GM19238 (cell line): ENCODE data around the gene CELF2.

Experiments used
- DNase-seq: peaks from one replicate; pipeline ENCODE4 v3.0.0; 2011; ENCODE audit warnings: low spot score; ENCODE audit not compliant: insufficient read length

CELF2 gene

DNA sequence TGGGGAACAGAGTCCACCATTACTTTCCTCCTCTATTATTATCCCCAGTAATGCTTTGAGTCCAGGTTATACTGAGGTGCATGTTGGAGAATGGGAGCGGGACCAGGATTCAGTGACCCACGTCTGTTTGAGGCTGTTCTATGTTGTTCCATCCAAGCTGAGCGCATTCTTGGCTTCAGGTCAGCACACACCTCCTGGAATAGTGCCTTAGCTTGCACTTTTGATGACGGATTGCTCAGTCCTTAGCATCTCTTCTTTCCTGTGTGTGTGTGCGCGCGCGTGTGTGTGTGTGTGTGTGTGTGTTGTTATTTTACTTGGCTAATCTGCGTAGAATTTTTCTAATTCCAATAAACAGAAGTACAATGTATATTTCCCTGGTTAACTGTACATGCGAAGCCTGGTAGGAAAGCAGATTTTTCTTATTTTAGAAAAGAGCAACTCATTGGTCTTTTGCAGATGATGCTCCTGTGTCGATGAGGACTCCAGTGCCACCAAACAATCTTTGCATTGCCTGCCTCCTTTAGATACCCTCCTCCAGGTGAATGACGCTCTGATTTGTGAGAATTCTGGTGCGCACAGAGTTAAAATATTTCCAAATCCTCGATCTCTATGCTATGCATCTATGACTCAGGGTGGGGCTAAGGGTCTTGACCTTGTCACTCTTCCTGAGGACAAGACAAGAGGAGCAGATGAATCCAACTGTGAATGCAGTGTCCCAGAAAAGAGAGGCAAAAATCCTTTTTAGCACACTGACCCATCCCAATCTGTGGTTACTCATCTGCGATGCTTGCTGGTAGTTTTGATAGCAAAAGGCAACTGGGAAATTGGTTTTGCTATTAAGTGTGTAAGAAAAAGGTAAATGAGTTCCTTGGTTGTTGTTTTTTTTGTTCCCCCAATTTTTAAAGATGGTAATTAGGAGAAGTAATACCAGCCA, 13.3 kb upstream of the CELF2 start:
- DNase-seq = no peak

DNA sequence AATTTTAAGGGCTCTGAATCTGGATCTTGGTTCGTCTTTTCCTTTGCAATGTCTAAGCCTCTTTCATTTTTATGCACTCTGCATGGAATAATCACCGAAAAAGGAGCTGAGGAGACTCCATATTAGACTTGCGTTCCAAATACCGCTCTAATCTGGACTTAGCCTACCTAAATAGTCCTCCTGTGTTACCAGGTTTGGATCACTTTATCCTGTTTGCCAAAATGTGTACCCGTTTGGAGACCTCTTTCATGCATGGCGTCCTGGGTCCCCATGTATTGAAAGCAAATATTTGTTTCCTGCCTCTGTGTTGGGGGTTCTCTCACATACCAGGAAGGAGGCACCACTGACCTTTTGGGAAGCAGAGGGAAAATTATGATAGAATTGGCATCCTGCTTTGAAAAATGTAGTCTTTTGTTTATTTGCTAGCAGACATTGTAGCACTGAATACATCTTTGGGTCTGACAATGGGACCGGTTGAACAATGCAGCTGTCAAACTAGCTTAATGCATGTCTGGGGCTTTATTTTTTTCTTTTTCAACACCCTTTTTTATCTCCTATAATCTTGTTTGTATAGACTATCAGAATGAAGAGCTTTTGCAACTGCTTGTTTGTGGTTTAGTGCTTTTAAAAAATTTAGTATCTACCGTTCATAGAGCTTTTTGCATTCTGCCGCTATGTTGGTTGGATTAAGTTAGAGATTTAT, 11.8 kb upstream of the CELF2 start:
- DNase-seq = no peak

DNA sequence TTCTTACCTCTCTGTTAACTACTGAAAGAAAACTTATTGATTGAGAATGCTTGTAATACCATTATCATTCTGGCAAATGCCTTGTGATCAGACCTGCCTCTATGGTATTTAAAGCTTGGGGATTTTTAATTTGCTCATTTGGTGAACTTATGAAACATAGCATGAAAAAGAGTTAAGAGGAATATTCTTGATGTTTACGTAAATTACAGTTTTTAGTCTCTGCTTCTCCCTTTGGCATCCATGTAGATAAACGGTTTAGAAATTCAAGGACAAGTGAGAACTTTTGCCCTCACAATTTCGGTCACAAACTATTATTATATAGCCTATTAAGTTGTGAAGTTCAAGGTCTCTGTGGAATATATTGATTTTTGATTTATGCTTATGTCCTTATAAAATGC, 11.2 kb upstream of the CELF2 start:
- DNase-seq = no peak

DNA sequence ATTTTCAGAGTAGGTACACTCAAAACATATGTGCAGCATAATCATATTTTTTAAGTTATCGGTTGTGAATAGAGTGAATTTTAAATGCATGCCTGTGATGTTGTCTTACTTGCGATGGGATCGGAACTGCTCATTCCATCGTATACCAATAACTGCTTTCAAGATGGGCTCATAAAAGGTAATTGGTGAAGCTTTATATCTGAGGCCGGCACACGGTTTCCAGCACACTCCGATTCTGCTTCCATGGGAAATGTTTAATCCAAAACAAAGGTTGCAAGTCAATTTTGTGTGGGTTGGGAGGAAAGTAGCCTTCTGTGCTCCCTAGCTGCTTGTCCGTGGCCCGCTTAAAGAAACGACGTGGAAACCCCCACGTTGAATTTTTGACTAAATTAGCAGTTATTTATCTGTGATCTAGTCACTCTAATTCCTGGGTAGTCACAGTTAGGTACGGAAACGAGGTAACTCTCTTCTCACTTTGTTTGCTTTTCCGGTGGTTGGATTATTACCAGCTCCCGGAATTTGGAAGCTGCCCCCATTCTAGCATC, 10.1 kb upstream of the CELF2 start:
- no peak for DNase-seq

DNA sequence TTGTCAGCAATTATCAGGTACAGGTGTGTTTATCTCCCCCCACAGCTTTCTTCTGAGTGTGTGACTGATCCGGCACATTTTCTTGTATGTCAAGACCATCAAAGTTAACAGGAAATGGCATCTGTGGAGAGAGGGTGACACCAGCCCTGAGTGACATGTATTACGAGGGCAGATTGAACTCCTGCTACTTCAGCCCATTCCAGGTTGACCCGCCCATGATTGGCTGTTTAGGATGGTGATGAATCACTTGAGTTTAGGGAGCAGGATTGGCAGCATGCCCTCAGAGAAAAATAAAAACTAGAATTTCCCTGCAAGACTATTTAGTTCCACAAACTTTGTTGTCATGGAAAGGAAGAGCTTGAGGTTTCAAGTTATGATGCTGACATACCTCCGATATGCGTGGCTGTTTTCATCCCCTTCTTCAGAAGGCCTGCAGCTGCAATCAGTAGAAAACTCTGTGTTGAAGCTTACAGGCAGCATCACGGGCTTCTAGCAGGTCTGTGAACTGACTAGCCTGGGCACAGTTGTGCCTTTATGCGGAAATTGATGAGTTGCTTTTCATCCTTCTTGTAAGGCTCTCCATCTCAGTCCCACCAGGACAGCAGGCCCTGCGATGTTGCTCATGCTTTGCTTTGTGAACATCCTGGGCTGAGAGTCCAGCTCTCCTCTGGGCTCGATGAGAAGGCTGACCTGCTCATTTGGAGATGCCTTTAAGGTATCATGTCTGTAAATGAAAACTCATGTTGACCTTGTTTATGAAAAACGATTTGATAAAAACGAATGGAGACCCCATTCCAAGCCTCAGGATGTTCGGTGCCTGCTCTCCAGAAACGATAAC, 8.0 kb upstream of the CELF2 start:
- DNase-seq = no peak

DNA sequence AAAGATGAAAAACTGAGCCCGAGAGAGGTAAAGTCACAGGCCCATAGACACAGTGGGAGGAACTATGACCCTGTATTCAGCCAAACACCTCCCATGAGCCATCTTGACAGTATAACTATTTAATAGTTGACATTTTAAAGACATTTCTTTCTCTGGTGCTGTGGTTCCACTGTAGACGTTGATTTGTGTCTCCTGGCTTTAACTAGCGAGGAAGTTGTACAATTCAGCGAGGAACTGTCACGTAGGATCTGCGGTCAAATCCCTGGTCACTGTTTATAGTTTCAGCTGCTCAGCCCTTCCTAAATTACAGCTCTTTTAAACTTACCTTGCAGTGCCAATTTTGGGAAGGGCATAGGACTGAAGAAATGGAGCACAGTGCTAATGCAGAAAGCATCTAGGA, 7.1 kb upstream of the CELF2 start:
- no peak for DNase-seq

DNA sequence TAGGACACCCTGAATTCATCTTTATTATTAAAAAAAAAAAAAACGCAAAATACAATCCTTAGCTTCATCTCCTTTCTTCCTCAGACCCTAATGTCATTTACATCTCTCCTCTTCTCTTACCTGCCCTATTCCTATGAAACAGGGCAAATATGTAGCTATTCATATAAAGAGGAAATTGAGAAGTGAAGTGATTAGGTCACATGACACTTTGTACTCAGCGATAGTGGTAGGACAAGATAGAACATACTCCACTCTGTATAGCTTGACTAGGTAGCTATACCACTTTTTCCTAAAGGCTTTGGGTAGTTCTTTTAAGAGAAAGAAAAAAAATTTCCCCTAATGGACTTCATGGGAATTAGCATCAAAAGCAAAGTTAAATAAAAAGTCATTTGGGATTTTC, 6.2 kb upstream of the CELF2 start:
- DNase-seq = no peak

DNA sequence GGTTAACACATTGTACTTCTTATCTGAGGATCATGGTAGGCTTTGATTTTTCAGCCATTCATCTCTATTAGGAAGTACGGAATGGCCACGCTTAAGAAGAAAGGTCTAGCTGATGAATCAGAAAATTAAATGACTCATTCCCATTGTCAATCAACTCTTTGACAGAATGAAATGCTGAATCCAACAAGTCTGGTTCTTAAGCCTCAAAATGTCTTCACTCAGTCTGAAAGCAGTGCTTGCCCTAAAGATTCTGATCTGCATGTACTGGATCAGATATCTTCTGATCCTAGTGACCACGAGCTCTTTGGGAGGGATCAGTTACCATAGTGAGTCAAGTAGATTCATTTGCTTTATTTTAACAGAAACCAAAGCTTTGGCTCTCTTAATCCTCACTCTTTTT, 5.7 kb upstream of the CELF2 start:
- no peak for DNase-seq

DNA sequence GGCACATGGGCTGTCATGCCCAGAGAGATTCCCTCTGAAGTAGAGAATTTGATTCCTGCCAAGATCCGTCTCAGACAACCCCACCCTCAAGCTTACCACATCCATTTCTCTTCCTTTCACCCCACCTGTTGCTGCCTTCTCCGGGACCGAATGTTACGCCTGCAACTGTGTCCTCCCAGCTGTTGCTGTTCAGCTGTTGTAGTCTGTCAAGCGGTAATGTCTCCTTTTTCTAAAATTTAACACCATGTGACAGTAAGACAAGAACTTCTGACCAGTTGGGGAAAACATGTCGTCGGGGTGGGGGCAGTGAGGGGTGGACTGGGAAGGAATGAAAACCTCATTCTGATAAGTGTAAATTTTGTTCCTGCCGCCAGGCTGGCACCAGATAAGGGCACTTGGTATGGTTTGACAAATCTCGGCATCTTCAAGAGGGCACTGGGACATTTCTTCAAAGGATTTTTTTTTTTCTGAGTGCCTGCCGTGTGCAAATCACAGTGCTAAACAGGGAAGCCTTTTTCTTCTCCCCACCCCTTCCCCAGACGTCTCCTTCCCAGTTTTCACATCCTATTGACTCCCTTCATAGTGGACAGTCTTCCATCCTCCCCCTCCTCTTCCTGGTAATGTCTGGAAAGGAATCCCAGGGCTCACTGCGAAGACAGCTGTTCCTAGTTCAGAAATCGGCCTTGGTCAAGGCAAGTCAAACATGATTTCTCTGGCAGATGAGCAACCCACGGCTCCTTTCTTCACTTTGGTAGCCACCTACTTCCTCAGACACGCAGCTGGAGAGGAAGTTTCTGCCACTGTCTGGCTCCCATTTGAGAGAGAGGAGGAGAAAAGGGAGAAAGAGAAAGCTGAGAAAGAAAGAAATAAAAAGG, 5.0 kb upstream of the CELF2 start:
- DNase-seq = no peak

DNA sequence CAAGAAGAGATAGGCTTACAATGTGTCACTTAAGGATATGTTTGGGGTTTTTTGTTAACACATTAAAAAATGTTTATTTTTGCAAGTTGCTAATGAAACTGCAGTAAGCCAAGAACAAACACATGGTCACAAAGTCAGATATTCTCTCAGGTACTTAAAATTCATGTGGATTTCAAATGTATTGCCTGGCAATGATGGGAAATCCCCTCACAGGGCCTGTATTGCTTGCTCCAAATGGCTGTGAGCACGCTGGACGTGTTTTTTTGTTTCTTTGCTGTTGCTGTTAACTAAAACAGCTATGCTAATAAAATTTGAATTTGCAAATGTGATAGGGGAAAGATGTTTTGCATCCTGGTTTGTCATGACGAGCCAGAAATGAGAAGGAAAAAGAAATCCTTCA, 3.8 kb upstream of the CELF2 start:
- DNase-seq = no peak

DNA sequence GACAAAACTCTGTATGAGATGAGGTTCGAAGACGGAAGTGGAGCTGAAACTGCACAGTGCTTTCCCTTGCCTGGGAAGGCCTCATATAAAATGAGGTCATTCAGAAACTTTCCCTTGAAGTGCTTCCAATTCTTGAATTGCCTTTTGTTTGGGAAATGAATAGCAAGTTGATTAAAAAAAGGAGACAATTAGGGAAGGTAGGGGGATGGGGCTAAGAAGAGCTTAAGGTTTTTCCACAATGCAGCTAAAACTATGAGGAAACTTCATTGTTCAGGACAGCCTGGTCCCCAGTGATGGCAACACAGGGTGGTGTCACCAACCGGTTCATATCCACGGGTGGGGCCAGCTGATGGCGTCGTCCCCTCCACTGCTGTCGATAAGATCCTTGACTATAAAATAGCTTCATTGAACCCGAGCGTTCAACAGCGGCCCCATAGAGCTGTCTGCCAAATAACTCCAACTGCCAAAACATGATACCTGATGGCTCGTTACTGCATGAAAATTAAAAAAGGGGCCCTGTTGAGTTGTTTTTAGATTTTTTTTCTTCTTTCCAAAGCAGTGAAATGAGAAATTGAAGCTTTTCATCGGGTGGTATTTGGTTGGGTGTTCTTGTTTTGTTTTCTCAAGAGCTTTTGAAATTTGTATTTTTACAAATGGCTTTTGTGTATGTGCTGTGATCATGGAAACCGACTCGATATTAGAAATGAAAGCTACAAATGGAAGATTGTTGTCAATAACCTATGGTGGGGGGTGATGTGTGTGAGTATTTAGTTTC, 2.8 kb upstream of the CELF2 start:
- DNase-seq = no peak

DNA sequence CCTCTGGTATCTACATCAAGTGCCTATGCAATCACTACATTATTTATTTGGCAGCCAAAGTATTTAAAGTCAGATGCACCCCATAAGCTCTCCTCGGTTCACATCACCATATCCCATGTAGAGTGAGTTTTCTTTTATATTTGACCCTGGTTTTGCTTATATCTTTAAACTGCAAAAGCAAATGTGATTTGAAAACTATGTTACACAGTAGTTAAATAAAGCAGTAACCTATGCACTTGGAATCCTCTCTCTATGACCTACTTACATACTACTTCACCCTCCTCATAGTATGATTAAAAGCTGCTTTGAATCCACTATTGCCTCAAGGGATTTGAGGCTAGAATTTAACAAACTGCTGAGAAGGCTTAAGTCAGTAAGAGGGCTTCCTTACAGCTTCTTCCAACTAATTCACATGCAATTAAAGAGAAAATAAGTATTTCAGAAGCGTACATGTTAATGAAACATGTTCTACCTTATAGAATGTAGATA, 2.2 kb upstream of the CELF2 start:
- no peak for DNase-seq

DNA sequence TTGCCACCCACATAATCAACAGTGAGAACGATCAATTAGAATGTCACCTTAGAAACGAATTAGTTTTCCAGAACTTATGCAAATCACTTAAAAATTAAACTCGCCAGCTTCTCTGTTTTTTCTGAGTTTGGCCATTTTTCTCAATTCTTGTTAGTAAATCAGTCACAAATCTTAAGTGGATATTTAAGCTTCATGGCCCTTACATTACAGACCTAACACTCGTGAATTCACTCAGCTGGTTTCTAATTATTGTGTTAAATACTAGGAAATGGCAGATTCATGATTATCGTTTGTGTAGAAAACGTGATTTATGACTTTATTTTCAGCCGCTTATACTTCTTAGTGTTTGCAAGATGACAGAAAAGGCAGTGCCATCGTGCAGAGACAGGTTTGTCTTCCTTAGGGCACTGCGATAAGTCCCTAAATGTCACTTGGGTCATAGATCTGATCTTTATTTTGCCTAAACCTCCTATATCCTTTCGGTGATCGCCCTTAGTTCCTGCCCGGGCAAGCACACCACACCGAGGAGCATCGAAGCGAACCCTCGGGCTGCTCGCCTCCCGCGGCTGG, 587 bp upstream of the CELF2 start:
- no peak for DNase-seq

DNA sequence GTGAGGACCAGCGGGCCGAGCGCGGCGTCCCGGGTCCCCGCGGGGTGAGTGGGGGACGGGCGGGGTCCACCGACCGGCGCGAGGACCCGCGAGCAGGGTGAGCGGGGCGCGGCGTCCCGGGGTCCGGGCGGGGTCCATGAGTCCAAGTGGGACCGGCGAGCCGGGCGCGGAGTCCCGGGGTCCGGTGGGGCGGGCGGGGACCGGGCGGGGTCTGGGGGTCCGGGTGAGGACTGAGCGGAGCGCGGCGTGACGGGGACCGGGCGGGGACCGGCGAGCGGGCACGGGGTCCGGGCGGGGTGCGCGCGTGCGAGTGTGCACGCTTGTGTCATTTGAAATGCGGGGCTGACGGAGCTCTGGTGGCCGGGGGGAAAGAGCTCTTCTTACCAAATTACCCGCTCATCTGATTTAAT, 765 bp downstream of the CELF2 start:
- DNase-seq = no peak

DNA sequence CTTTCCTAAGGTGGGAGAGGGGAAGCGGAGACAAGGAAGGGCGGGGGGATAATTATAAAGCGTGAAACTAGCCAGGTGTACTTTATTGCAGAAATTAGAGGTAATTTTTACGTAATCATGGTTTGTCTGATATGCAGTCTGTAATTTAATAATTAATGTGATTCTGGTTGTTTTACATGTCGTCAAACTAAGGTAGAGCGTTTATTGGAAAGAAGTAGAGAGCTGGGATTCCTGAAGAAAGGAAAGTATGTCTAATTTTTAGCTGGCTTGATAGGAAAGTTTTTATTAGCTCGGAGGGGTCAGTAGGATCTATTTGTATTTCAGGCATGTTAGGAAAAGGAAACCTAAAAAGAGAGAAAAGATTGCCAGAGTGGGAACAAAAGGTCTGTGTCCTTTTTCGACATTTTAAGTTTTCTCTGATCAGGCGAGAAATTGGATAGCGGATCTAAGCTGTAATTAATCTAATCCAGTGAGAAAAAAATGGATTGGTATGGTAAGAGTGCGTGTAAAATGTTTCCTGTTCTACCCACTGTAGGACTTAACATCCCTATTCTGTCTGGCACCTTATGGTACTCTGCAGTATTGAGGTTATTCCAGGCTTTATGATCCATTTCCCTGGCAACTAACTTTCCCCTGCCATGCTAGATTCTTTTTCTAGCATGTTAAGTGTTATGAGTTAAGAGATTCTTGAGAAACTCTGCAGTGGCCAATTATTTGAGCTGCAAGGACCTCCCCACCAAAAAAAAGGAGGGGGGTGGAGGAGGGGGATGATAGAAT, 1.4 kb downstream of the CELF2 start:
- no peak for DNase-seq

DNA sequence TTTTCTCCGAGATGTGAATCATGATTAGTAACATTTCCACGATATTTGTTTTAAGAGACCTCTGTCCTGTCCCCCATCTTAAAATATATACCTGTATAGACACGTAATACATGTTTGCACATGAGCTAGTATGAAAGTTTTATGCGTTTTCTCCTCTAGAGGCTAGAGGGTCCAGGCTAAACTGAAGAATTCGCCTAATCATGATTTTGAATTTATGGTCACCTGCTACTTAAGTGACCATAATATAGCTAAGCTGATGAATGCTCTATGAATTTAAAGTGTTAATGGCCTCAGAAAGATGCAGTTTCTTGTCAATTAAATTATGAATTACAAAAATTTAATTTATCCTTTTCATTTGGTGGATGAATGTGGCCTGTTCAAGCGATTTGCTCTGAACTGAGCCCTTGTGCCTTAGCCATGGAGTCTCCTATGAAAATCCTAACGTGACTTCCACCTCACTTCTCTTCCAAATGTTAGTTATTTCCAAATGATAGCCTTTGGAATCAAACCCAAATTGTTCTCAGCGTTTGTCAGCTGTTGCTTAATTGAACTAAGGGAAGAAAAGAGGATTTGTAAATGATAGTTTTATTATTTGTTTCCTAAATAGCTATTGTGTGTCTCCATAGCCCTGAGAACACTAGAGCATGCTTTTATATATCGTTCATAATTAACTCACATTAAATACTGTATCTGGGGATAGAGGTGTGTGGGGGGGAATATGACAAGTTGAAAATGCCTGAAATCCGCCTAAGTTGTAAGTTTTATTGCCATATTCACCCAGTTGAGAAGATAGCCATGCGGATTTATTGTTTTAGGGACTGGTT, 2.3 kb downstream of the CELF2 start:
- no peak for DNase-seq

DNA sequence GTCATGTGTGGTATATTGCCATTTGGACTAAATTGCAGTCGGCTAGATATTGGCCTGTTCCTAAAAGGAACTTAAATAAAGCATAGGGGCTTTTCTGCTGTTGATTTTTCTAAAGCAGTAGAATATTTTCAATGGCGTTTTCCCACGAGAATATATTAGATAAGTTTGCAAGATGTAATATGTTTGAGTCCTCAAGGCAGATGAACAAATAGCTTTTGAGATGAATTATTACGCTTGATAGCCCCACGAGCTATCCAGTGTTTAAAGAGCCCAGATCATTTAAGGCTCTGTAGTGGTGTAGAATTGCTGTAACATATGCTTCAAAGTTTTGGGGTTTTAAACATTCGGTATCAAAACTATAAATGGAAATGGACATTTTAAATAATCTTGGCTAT, 2.9 kb downstream of the CELF2 start:
- no peak for DNase-seq

DNA sequence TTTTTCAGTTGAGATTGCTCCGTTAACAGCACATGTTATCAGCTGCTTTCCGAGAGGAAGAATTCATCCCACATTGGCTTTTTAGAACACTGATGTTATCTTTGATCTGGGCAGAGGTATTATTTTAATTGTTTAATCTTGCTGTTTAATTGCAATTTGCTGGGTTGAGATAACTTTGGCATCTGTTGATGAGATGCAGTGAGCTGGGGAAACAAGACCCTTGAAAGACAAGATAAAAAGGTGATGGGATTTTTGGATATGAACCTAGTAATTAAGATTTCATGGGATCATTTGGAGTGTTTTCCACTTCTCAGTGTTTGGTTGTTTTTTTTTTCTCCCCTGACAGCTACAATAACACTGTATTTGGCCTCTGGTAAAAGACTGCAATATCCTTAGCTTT, 4.5 kb downstream of the CELF2 start:
- DNase-seq = no peak
